GM12891 (cell line): ENCODE data around the gene GRM4.

Experiments used
- DNase-seq: peaks from one replicate; pipeline ENCODE4 v3.0.0; 2011; ENCODE audit warnings: low spot score; ENCODE audit not compliant: insufficient read length
- FAIRE-seq: peaks from 2 replicates; lab custom pipeline; 2011; peaks lifted over from hg19 to GRCh38; lab: Jason Lieb, UNC
- PAX5 ChIP-seq: IDR thresholded peaks from 2 replicates; pipeline ENCODE4 v1.6.1; 2011; ENCODE audit warnings: low read length, moderate library complexity, mild to moderate bottlenecking; ENCODE audit not compliant: insufficient read depth, severe bottlenecking
- POLR2A ChIP-seq: IDR thresholded peaks from 2 replicates; pipeline ENCODE4 v1.6.1; 2011; ENCODE audit warnings: low read depth, low read length, control low read depth
- POLR2AphosphoS5 ChIP-seq: IDR thresholded peaks from 2 replicates; pipeline ENCODE4 v1.6.1; 2011; ENCODE audit warnings: low read depth, low read length, control low read depth
- POU2F2 ChIP-seq: IDR thresholded peaks from 2 replicates; pipeline ENCODE4 v1.6.1; 2011; ENCODE audit warnings: low read depth, mild to moderate bottlenecking, control low read depth, low read length, moderate library complexity
- SPI1 ChIP-seq: IDR thresholded peaks from 2 replicates; pipeline ENCODE4 v1.6.1; 2011; ENCODE audit warnings: low read depth, low read length, control low read depth
- TAF1 ChIP-seq: IDR thresholded peaks from 2 replicates; pipeline ENCODE4 v1.6.1; 2011; ENCODE audit warnings: low read depth, low read length, control low read depth

The GRM4 gene

DNA sequence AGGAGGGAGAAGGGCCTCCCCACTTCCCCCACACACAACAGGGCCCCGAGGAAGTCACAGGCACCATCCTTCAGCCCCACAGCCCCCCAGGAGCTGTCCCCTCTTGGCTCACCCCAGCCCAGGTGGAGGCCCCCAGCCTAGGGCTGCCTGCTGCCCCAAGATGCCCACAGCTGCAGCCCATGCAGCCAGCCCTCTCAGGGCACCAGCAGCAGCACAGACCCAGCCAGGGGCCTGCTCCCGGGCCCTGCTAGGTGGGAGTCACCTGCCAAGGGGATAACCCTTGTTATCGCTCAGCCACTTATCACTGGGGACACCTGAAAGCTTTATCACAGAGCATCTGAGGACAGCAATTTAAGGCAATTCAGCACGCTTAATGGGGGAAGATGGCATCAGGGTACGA is 55.0 kb downstream of the GRM4 start:
- FAIRE-seq (no peak), DNase-seq (no peak)
- TF ChIP-seq POLR2A (no peak), POU2F2 (no peak), TAF1 (no peak), PAX5 (no peak), SPI1 (no peak)

DNA sequence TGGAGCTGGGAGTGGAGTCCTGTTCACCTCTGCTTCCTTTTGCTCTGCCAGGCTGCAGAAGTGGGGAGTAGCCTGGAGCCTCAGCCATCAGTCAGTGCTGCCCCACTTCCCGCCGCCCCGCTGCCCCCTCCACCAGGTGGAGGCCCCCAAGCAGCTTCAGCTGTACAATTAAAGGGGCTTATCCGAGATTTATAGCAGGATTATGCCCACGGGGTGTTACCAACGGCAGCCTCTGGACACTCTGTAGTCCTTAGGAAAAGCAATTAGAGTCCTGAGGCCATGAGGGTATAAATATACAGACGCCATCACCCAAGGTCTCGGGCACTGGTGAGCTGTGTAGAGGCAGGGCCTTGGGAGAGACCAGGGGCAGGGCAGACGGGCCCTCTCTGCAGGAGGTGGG is 55.4 kb downstream of the GRM4 start:
- FAIRE-seq (no peak), DNase-seq (no peak)
- no peak for TF ChIP-seq POLR2AphosphoS5
- TF ChIP-seq POLR2A, result no peak
- no peak for TF ChIP-seq SPI1
- no peak for TF ChIP-seq PAX5
- no peak for TF ChIP-seq TAF1
- no peak for TF ChIP-seq POU2F2

DNA sequence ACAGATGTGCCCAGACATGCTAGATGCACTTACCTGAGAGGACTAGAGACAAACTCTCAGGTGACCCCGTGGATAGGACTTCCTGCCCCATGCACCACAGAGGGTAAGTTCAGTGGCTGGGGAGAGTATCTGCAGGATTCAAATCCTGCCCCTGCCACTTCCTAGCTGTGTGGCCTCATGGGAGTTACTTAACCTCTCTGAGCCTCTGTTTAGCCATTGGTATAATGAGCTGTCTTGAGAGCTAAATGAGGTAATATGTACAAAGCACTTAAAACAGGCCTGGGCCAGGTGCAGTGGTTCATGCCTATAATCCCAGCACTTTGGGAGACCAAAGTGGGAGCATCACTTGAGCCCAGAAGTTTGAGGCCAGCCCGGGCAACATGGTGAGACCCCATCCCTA is 59.3 kb downstream of the GRM4 start:
- no peak for DNase-seq
- TF ChIP-seq SPI1, result no peak
- TF ChIP-seq POLR2A, result no peak
- TF ChIP-seq PAX5, result no peak
- TF ChIP-seq POU2F2, result no peak
- no peak for TF ChIP-seq TAF1
- TF ChIP-seq POLR2AphosphoS5, result no peak
- FAIRE-seq, result no peak

DNA sequence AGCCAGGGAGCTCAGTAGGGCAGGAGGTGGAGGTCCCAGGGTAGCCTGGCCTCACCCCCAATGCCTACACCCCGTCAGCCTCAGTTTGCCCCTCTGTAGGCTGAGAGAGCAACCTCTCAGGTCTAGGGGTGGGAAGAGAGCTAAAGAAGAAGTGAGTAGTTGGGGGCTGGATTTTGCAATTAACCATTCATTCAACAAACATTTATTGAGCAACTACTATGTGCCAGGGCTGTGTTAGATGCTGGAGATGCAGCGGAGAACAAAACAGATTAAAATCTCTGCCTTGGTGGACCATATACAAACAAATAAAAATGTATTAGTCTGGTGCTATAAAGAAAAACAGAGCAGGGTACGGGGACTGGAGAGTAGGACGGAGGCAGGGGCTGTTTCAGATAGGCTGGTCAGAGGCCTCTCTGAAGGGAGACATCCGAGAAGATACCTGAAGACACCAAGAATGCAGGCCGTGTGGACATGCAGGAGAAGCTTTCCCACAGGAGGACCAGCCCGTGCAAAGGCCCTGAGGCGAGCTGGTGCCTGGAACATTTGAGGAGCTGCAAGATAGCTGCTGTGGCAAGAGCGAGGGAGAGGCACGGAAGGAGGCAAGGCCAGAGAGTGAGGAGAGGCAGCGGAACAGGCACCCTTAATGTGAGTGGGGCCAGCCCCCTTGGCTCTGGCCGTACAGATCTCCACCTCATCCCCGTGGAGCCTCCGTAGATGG is 60.3 kb downstream of the GRM4 start:
- no peak for TF ChIP-seq TAF1
- no peak for TF ChIP-seq SPI1
- no peak for TF ChIP-seq PAX5
- TF ChIP-seq POLR2A, result no peak
- TF ChIP-seq POLR2AphosphoS5, result no peak
- TF ChIP-seq POU2F2, result no peak
- FAIRE-seq (no peak), DNase-seq (no peak)

DNA sequence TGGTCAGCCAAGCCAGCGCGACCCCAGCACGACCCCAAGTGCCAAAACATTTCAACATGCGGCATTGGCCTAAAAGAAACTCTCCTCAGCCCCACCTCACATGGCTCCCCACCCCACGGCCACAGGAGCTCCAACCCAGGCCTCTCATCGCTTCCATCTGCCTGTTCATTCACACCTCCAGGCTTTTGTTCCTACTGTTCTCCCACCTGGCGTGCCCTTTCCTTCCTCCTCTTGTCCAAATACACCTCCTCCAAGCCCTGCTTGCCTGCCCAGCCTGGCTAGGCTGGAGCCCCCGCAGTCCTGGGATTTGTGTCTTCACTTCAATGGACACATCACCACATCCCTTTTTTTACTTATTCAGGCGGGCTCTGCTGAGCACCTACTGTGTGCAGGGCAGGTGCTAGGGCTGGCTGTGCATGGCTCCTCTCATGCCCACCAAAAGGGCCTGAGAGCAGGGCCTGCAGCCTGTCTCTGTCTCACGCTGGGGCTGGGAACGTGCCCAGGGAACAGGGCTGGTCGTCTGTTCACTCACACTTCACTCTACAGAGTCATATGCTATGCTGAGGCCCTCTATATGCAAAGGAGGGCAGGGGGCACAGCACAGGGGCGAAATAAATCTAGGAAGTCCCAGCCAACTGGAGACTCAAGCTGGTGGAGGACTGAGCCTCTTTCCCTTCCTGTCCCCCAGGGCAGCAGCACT is 61.1 kb downstream of the GRM4 start:
- FAIRE-seq (no peak), DNase-seq (no peak)
- TF ChIP-seq TAF1 (no peak), POLR2AphosphoS5 (no peak), POU2F2 (no peak), SPI1 (no peak), PAX5 (no peak), POLR2A (no peak)

- FAIRE-seq (no peak), DNase-seq (no peak)
- TF ChIP-seq POU2F2 (no peak), POLR2AphosphoS5 (no peak)
Observed at GRCh38 chr6:34082864-34083626, 62.8 kb downstream of the GRM4 start.

DNA sequence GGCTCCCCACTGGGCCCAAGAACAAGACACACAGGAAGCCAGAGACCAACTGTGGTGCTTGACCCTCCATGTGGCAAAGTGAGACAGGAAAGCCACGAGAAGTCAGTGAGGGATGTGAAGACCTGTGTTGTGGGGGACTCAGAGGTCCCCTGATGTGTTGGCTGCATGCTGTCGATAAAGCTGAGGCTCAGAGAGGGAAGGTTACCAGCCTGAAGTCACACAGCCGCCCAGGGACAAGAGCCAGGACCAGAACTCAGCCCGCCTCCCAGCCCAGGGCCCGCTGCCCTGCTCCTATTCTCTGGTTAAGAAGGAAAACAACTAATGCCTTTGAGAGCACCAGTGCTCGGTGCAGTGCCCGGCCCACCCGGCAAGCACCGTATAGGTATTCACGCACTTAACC is 63.5 kb downstream of the GRM4 start:
- DNase-seq, result no peak
- no peak for FAIRE-seq
- TF ChIP-seq POLR2A (no peak), POU2F2 (no peak), SPI1 (no peak), TAF1 (no peak), POLR2AphosphoS5 (no peak), PAX5 (no peak)

DNA sequence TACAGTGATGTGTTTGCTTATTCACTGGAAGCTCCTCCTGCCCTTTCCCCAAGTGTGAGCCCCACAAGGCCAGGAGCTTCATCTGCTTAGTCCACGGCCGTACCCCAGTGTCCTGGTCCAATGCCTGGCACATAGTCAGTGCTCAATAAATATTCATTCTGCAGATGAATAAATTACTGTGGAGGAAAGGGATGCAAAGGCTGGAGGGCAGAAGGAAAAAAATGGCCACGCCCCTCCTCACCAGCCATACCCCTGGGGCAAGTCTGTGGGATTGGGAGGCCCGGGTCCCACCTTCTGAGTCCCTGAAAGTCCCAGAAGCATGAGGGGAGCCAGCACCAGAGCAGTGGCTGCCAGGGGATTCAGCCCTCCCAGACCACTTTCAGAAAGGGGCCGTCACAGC is 65.5 kb downstream of the GRM4 start:
- no peak for DNase-seq
- no peak for FAIRE-seq
- no peak for TF ChIP-seq SPI1
- no peak for TF ChIP-seq TAF1
- no peak for TF ChIP-seq PAX5
- no peak for TF ChIP-seq POU2F2
- TF ChIP-seq POLR2A, result no peak
- TF ChIP-seq POLR2AphosphoS5, result no peak

- FAIRE-seq (no peak), DNase-seq (no peak)
- TF ChIP-seq POU2F2 (no peak), POLR2A (no peak), SPI1 (no peak), POLR2AphosphoS5 (no peak), PAX5 (no peak), TAF1 (no peak)
Observed at GRCh38 chr6:34079899-34080298, 66.0 kb downstream of the GRM4 start.

DNA sequence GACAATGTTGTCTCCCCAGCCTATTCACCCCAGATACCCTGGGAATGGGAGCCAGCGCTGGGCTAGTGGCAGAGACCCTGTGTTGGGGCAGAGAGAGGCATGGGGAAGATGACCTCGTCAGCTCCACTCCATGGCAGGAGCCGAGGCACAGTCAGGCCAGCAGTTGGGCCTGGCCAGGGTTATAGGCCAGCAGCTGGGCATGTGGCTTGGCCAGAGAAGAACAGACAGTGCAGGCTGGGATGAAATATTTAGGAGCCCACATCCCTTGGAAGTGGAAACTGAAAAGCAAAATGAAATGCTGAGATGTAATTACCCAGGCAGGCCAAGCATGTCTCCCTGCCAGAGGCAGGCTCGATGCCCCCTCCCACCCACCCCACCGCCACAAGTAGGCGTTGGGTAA is 70.0 kb downstream of the GRM4 start:
- TF ChIP-seq PAX5 (no peak), POLR2AphosphoS5 (no peak), POLR2A (no peak), TAF1 (no peak), POU2F2 (no peak), SPI1 (no peak)

More for the DNA sequence above, 70.0 kb downstream of the GRM4 start:
- no peak for DNase-seq
- FAIRE-seq, result no peak
